HepG2 (cell line): ENCODE results near the gene GPATCH3. TPM values are rescaled to one million over a fixed set of nuclear protein-coding genes. Genes with fewer than 3 reads are reported as not detected.

ENCODE experiments used
- FOXK2 ChIP-seq: fragments of 450-650 bp; IDR thresholded peaks from 2 replicates; pipeline ENCODE4 v1.6.1; 2016
- HNF4G ChIP-seq, 2 experiments: sonication (generic) in 1 of 2; formaldehyde crosslinking in 1 of 2; IDR thresholded peaks; 2 replicates each; pipeline versions ENCODE4 v1.4.0 to v1.6.1; 2011 to 2020; ENCODE audit warnings: borderline replicate concordance in 2 of 2, low read depth in 2 of 2, mild to moderate bottlenecking in 2 of 2, low read length in 1 of 2, missing genetic modification reagents in 1 of 2, moderate library complexity in 1 of 2
- JUND ChIP-seq: sonication (generic); formaldehyde crosslinking; IDR thresholded peaks from 2 replicates; pipeline ENCODE4 v1.8.0; 2022; ENCODE audit warnings: mild to moderate bottlenecking, missing genetic modification reagents
- NPAS2 ChIP-seq: sonication (generic); formaldehyde crosslinking; IDR thresholded peaks from 2 replicates; pipeline ENCODE4 v1.8.0; 2022; ENCODE audit warnings: mild to moderate bottlenecking, missing genetic modification reagents, borderline replicate concordance
- SOX13 ChIP-seq, 3 experiments: fragments of 450-650 bp in 1 of 3; sonication (generic) in 1 of 3; formaldehyde crosslinking in 1 of 3; IDR thresholded peaks in 2 of 3; conservative IDR thresholded peaks in 1 of 3; 2 replicates each; pipeline versions ENCODE4 v1.5.0 to v1.6.1; 2016 to 2020; ENCODE audit warnings: antibody characterized with exemption in 1 of 3, mild to moderate bottlenecking in 1 of 3, missing compliant biosample characterization in 1 of 3, missing genetic modification reagents in 1 of 3, moderate library complexity in 1 of 3
- SRF ChIP-seq: IDR thresholded peaks from 2 replicates; pipeline ENCODE4 v1.6.1; 2011; ENCODE audit warnings: mild to moderate bottlenecking, low read depth, low read length, moderate library complexity
- ZFX ChIP-seq: sonication (generic); formaldehyde crosslinking; IDR thresholded peaks from 2 replicates; pipeline ENCODE4 v1.4.0; 2020; ENCODE audit warnings: mild to moderate bottlenecking, low read depth, missing genetic modification reagents, moderate library complexity
- ZNF446 ChIP-seq: sonication (generic); formaldehyde crosslinking; IDR thresholded peaks from 2 replicates; pipeline ENCODE4 v1.5.0; 2020; ENCODE audit warnings: mild to moderate bottlenecking, missing genetic modification reagents
- ZNF83 ChIP-seq: sonication (generic); formaldehyde crosslinking; IDR thresholded peaks from 2 replicates; pipeline ENCODE4 v1.4.0; 2020; ENCODE audit warnings: missing genetic modification reagents, mild to moderate bottlenecking, borderline replicate concordance
- polyA plus RNA-seq, 8 experiments: library from polyadenylated mRNA; depleted of rRNA in 3 of 8; stranded (reverse) in 7 of 8; unstranded in 1 of 8; fragments of >200 nt; fragmentation: Illumina TruSeq in 4 of 8; extraction: Trizol in 4 of 8; gene quantifications; 2 replicates each; pipeline versions ENCODE4 v1.2.1 to v1.2.3, GENCODE V29; 2011 to 2016; ENCODE audit warnings: low read depth in 4 of 8, missing spikeins in 1 of 8, mixed read lengths in 1 of 8; ENCODE audit not compliant: insufficient read depth in 1 of 8
- total RNA-seq, 5 experiments: library from RNA; depleted of rRNA; stranded (reverse); fragments of >200 nt; fragmentation: Illumina TruSeq; extraction: Trizol; gene quantifications; 2 replicates each; pipeline ENCODE4 v1.2.3, GENCODE V29; 2016; ENCODE audit warnings: low read depth in 1 of 5
- TF ChIP-seq, protein P1 (sequence below): sonication (generic); formaldehyde crosslinking; IDR thresholded peaks from 2 replicates; pipeline ENCODE4 v1.8.0; 2022; ENCODE audit warnings: mild to moderate bottlenecking, missing genetic modification reagents, moderate library complexity
- TF ChIP-seq, protein P2 (sequence below): IDR thresholded peaks from 2 replicates; pipeline ENCODE4 v1.6.1; 2016; ENCODE audit warnings: missing biosample characterization, missing genetic modification reagents, low read depth
- TF ChIP-seq, protein P3 (sequence below): sonication (generic); formaldehyde crosslinking; conservative IDR thresholded peaks from 2 replicates; pipeline ENCODE4 v1.5.0; 2020; ENCODE audit warnings: missing genetic modification reagents
- TF ChIP-seq, protein P4 (sequence below): sonication (generic); formaldehyde crosslinking; IDR thresholded peaks from 2 replicates; pipeline ENCODE4 v1.4.0; 2020; ENCODE audit warnings: mild to moderate bottlenecking, low read depth, missing genetic modification reagents
- TF ChIP-seq, protein P5 (sequence below): sonication (generic); formaldehyde crosslinking; IDR thresholded peaks from 2 replicates; pipeline ENCODE4 v1.8.0; 2022; ENCODE audit warnings: mild to moderate bottlenecking, missing genetic modification reagents, moderate library complexity
- TF ChIP-seq, protein P6 (sequence below): sonication (generic); formaldehyde crosslinking; IDR thresholded peaks from 2 replicates; pipeline ENCODE4 v1.4.0; 2020; ENCODE audit warnings: low read depth, missing genetic modification reagents

Gene GPATCH3
- total and polyA plus RNA-seq, 2 of the 13 experiments (the other 11 are each of a cell fraction or from before 2014, with no cell fraction given), result 8.3 to 11.0 TPM

DNA sequence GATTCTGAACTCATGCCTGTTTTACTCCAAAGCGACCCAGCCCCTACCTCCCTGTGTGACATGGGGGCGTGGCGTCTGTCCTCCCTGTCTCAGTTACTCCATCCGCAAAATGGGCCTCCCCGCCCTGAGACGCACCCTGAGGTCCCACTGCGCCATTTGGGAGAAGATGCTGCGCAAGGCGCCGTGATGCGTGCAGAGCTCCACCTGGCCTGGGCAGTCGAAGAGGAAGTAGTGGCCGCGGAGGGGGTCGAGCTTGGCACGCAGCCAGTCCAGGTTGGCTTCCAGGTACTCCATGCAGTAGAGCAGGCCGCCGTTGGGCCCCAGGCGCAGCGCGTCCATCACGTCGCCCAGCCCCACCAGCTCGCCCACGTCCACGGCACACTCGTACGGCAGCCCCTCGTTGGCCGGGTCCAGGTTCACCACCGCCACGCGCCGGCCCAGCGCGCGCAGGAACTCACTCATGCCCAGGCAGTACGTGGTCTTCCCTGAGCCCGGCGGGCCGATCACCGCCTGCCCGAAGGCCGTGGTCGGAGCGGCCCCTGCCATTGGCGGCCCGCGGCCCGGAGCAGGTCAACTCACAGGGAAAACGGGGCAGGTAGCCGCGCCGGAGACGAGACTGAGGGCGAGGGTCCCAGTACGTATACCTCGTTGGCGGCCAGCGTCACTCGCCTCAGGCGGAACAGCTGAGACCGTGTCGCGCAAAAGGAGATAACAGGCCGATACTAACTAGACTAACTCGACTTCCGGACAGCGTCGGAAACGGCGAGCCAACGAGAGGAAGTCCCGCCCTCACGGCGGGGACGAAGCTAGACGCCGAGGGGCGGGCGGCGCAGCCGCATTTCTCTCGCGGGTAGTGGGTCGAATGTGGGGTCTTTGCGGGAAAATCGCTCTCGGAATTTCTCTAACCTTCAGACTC lies 10.5 kb downstream of the GPATCH3 start, which contains the start of gene GPN2 (continued):
- TF ChIP-seq, protein P1, sequence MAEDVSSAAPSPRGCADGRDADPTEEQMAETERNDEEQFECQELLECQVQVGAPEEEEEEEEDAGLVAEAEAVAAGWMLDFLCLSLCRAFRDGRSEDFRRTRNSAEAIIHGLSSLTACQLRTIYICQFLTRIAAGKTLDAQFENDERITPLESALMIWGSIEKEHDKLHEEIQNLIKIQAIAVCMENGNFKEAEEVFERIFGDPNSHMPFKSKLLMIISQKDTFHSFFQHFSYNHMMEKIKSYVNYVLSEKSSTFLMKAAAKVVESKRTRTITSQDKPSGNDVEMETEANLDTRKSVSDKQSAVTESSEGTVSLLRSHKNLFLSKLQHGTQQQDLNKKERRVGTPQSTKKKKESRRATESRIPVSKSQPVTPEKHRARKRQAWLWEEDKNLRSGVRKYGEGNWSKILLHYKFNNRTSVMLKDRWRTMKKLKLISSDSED, result 0 out of 2 replicates have a peak, but pooled peaks have one; percentile 29
- no peak for TF ChIP-seq SOX13 (IDR thresholded peaks at IDR 0.05)
- TF ChIP-seq SOX13 (CRISPR knock-in tag; conservative IDR thresholded peaks at IDR 0.05 in 1 of 2, IDR thresholded peaks at IDR 0.05 in 1 of 2), result peak in 1 of 2 experiments; percentile 26; a peak in 1 of 4 replicates
- no peak for TF ChIP-seq FOXK2
- no peak for TF ChIP-seq HNF4G (IDR thresholded peaks at IDR 0.05; ENCODE audit: borderline replicate concordance, low read depth, low read length)
- peak; percentile 67 for TF ChIP-seq HNF4G (CRISPR knock-in tag; IDR thresholded peaks at IDR 0.05; ENCODE audit: borderline replicate concordance, low read depth)
- no peak for TF ChIP-seq ZNF83 (CRISPR knock-in tag)
- TF ChIP-seq, protein P2, sequence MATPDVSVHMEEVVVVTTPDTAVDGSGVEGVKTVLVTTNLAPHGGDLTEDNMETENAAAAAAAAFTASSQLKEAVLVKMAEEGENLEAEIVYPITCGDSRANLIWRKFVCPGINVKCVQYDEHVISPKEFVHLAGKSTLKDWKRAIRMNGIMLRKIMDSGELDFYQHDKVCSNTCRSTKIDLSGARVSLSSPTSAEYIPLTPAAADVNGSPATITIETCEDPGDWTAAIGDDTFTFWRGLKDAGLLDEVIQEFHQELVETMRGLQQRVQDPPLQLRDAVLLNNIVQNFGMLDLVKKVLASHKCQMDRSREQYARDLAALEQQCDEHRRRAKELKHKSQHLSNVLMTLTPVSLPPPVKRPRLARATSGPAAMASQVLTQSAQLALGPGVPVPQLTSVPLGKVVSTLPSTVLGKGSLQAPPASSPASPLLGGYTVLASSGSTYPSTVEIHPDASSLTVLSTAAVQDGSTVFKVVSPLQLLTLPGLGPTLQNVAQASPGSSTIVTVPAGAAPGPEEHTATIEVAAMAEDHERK (CRISPR knock-in tag), result peak; percentile 71
- TF ChIP-seq, protein P3, sequence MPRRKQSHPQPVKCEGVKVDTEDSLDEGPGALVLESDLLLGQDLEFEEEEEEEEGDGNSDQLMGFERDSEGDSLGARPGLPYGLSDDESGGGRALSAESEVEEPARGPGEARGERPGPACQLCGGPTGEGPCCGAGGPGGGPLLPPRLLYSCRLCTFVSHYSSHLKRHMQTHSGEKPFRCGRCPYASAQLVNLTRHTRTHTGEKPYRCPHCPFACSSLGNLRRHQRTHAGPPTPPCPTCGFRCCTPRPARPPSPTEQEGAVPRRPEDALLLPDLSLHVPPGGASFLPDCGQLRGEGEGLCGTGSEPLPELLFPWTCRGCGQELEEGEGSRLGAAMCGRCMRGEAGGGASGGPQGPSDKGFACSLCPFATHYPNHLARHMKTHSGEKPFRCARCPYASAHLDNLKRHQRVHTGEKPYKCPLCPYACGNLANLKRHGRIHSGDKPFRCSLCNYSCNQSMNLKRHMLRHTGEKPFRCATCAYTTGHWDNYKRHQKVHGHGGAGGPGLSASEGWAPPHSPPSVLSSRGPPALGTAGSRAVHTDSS (CRISPR knock-in tag), result 0 out of 2 replicates have a peak, but pooled peaks have one; percentile 72
- TF ChIP-seq, protein P4, sequence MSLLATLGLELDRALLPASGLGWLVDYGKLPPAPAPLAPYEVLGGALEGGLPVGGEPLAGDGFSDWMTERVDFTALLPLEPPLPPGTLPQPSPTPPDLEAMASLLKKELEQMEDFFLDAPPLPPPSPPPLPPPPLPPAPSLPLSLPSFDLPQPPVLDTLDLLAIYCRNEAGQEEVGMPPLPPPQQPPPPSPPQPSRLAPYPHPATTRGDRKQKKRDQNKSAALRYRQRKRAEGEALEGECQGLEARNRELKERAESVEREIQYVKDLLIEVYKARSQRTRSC, result peak; percentile 83; the same call in 1 of the 2 replicates
- TF ChIP-seq, protein P5, sequence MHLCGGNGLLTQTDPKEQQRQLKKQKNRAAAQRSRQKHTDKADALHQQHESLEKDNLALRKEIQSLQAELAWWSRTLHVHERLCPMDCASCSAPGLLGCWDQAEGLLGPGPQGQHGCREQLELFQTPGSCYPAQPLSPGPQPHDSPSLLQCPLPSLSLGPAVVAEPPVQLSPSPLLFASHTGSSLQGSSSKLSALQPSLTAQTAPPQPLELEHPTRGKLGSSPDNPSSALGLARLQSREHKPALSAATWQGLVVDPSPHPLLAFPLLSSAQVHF, result peak; percentile 87
- no peak for TF ChIP-seq NPAS2 (CRISPR knock-in tag)
- TF ChIP-seq SRF, result no peak
- TF ChIP-seq, protein P6, sequence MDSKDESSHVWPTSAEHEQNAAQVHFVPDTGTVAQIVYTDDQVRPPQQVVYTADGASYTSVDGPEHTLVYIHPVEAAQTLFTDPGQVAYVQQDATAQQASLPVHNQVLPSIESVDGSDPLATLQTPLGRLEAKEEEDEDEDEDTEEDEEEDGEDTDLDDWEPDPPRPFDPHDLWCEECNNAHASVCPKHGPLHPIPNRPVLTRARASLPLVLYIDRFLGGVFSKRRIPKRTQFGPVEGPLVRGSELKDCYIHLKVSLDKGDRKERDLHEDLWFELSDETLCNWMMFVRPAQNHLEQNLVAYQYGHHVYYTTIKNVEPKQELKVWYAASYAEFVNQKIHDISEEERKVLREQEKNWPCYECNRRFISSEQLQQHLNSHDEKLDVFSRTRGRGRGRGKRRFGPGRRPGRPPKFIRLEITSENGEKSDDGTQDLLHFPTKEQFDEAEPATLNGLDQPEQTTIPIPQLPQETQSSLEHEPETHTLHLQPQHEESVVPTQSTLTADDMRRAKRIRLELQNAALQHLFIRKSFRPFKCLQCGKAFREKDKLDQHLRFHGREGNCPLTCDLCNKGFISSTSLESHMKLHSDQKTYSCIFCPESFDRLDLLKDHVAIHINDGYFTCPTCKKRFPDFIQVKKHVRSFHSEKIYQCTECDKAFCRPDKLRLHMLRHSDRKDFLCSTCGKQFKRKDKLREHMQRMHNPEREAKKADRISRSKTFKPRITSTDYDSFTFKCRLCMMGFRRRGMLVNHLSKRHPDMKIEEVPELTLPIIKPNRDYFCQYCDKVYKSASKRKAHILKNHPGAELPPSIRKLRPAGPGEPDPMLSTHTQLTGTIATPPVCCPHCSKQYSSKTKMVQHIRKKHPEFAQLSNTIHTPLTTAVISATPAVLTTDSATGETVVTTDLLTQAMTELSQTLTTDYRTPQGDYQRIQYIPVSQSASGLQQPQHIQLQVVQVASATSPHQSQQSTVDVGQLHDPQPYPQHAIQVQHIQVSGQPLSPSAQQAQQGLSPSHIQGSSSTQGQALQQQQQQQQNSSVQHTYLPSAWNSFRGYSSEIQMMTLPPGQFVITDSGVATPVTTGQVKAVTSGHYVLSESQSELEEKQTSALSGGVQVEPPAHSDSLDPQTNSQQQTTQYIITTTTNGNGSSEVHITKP (CRISPR knock-in tag), result no peak; the same call in 1 of the 2 replicates
- peak; percentile 43; the same call in 1 of the 2 replicates for TF ChIP-seq ZNF446
- TF ChIP-seq ZFX (CRISPR knock-in tag), result peak; percentile 98
- TF ChIP-seq JUND (CRISPR knock-in tag), result peak; percentile 36; the same call in 1 of the 2 replicates
